HG03025 (cell line): ENCODE measurements around the gene STK33.

ENCODE experiments used
- ATAC-seq: cut with Tn5 transposase; IDR thresholded peaks from one replicate; pipeline ENCODE4 v1.9.1; 2021; ENCODE audit warnings: mild to moderate bottlenecking, moderate library complexity; ENCODE audit not compliant: unreplicated experiment, low FRiP score

STK33 gene

DNA sequence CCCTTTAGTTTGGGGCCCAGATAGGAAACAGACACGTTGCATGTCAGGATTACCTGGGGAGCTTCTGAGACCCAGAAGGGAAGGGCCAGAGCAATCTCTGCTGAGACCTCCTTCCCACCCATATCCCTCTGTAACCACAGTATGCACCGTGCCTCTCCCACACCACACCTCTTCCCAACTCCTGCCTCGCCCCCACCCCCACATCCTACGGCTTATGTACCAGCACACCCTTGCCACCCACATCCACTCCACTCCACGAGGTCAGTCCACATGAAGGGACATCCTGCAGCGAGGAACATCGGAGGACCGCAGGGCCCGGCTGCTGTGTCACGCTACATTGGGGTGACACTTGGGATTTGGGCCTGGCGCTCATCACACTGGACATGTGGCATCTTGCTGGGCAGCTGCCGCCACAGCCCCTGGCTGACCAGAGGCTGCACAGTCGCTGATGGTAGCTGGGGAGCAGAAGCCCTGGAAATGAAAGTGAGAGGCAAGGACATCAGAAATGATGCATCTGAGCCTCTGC, 212.1 kb downstream of the STK33 start:
- ATAC-seq: no peak

DNA sequence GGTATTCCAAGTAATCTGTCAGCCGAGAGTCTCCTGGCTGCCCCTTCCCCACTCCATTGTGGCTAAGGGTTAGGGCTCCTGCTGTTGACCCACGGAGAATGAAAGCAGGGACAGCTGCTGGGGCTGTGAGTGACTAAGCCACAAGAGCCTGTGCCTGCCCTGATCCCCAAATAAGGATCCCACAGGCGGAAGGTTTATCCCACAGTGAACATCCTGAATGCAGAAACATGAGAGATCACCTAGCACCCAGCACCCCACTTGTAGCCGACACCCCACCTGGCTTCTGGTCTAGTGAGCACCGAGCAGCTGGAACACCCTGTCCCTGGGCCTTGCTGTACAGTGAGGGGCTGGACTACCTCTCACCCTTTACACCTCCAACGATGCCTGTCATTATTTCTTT, 212.7 kb downstream of the STK33 start:
- no peak for ATAC-seq

- ATAC-seq: no peak
Observed at GRCh38 chr11:8375932-8376331, 218.1 kb downstream of the STK33 start.

- no peak for ATAC-seq
Observed at GRCh38 chr11:8375460-8375859, 218.6 kb downstream of the STK33 start.

- no peak for ATAC-seq
Observed at GRCh38 chr11:8374716-8375115, 219.3 kb downstream of the STK33 start.

DNA sequence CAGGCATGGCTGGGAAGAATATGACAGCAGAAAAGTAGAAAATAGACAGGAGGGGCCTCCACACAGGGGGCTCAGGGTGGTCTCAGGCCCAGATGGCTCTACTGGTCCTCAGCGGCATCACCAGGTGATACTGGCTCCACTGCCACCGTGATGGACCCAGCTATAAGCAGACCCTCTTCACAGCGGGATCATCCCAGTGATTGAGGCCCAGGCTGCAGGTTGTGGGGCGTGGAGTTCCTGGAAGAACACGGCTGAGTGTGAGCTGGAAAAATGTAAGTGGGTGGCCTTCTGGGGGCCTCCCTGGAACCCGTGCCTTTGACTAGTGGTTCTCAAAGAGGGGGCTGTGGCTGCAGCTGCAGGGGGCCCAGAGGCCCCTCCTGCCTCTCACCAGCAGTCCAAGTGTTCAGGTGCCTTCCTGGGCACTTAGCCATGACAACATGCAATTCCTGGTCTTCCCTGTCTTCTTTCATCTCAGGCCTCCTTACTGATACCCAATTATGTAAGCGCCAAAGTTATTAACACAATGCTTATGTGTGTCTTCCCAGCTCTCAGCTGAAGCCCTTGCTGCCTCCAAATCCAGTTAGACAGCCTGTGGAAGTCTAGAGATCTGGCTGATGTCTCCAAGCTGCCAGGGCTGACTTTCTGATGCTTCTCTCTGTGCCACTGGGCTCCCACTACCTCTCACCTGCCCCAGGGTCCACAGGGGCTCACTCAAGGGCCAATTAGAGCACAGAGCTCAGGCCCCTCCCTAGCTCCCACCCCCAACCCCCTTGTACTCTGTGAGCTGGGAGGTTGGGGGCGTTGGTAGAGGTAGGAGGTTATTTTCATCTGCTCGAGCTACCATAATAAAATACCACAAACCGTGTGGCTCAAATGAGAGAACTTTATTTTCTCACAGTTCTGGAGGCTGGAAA, 220.3 kb downstream of the STK33 start:
- ATAC-seq: no peak

DNA sequence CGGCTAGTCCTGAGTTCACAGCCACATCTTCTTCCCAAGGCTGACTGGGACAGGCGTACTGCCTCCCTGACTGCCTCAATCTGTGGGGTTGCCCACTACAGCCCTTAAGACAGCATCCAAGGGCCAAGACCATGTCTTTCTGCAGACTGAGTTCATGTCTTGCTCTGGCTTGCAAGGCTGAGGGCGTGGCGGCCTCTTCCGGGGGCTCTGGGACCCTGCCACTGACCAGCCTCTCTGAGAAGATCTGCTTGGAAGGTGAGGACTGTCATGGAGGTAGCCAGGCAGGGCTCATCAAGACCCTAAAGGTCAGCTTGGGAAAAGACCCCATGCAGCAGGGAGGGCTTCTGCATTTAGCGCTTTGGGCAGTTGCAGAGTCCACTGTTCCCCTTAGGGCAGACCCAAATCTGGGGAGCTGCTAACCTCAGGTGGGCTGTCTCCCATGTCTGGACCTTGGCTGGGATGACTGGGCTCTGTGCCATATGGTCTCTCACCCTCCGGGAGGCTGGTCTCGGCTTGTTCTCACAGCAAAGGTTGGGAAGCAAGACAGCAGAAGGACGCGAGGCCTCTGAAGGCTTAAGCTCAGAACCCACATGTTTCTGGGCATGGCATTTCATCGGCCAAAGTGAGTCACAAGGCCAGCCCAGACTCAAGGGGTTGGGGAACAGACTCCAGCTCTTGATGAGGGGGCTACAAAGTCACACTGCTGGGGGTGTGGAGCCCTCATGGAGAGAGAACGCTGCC, 221.2 kb downstream of the STK33 start:
- ATAC-seq: no peak

DNA sequence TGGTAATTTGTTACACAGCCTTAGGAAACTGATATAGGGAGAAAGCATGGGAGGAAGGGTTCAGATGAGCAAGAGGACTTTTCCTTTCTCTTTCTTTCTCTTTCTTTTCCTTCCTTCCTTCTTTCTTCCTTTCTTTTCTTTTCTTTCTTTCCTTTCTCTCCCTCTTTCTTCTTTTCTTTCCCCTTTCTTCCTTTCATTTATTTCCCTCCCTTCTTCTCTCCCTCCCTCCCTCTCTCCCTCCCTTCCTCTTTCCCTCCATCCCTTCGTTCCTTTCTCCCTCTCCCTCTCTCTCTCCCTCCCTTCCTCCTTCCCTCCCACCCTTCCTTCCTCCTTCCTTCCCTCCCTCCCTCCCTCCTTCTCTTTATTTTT, 222.5 kb downstream of the STK33 start:
- no peak for ATAC-seq

DNA sequence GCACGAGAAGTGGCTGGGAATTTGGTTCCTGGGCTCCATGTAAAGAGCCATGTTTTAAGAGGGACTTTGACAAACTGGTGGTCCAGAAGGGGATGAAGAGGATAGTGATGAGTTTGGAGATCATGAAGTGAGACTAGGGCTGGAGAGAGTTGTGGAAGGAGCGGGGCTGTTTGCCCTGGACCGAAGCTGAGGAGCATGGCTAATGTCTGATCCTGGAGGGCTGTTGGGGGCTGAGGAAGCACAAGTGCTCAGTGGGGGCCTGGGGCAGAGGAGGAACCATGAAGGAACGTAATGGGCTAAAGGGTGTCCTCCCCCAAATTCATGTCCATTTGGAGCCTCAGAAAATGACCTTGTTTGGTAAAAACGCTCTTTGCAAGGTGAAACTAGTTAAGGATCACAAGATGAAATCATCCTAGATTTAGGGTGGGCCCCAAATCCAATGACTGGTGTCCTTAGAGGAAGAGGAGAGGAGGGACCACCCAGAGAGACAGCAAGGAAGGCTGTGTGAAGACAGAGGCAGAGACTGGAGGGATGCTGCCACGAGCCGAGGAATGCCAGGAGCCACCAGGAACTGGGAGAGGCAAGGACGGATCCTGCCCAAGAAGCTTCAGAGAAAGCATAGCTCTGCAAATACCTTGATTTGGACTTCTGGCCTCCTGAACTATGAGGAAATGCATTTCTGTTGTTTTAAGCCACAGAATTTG, 223.1 kb downstream of the STK33 start:
- ATAC-seq: no peak

DNA sequence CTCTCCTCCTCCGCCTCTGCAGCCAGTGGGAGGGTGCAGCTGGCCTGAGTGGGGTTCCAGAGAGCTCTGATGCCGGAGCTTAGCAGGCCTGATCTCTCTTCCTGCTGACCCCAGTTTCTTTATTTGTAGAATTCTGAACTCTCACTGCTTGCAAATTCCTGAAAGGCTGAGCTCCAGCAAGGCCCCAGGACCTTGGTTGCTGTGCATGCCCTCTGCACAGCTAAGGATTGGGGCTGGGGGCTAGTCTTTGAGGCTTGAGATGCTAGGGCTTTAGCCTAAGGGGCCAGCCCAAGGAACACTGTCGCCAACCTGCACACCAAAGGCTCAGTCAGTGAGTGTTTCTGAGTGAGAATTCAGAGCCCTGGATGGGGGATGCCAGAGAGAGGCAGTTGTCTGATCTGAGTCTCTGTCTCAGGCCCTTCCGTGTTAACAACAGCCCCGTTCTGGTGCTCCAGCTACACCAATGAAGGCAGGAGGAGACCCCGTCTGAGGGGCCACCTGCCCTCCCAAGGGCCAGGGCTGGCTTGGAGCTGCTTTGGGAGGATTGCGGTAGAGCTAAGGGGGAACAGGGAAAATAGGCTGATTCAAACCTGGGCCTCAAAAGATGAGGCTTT, 224.3 kb downstream of the STK33 start:
- no peak for ATAC-seq

- ATAC-seq: no peak
Observed at GRCh38 chr11:8368772-8369171, 225.3 kb downstream of the STK33 start.

GRCh38 chr11:8368194-8368593, 225.8 kb downstream of the STK33 start:
- ATAC-seq: no peak

DNA sequence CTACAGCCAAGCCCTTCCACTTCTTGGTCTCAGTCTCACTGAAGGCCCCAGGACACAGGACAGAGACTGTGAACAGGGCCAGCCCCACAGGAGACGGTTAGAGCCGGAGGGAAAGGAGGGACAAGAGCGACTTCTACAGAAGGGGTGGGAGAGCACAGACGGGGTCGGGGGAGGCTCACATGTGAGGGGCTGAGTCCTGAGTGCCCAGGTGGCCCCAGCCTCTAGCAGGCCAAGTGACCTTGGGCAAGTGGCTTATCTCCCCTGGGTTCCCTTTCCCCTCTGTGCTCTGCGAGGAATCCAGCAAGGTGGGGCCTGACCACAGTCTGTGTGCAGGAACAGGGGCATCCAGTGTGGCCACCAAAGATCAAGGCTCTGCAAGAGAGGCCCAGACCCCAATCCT, 227.7 kb downstream of the STK33 start:
- ATAC-seq: no peak

DNA sequence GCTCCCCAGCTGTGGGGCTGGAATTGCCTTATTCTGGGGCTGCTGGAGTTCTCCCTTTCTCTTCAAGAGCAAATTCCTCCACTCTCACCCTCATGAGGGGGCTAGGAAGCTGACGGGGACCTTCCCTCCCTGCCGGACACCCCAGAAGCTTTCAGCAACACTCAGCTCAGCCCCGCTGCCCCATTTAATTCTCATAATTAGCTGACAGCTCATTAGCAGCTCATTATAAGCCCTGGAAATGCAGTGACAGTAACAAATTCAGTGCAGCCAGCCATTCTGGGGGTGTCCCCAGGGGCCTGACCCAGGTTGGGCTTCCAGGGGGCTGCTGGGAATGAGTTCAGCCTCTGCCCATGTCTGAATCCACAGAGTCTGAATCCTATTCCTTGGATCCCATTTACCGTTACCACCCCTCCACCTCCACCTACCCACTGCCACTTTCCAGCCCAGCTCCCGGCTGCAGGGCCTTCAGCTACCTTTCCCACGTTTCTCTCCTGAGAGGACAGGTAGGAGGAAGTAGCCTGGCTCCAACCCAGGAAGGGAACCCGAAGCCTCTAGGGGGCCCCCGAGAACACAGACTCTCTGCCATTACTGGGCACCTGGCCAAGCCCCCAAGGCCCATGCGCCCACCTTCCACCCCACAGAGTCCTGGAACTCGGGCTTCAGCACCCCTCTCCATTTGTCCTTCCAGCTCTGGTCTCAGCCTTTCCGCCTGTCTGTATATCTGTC, 228.6 kb downstream of the STK33 start:
- no peak for ATAC-seq

DNA sequence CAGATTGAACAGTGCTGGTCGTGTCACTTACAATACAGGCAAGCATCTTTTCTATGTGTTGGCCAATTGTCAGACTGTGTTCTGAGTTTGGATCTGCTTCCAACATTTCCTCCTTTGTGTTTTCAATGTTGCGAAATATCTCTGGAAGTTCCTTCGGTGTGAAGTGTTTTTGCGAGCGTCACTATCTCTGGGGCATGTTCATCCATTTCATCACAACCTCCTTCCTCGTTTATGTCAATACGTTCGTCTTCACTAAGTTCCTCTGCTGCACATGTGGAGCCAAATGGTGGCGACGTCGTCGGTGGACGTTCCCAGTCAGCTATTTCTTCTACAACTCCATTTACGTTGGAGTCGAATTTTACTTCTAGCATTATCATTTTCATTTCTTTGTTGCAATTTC, 230.1 kb downstream of the STK33 start:
- no peak for ATAC-seq

- no peak for ATAC-seq
Observed at GRCh38 chr11:8362899-8363298, 231.1 kb downstream of the STK33 start.

GRCh38 chr11:8362491-8362890, 231.5 kb downstream of the STK33 start:
- ATAC-seq: no peak

DNA sequence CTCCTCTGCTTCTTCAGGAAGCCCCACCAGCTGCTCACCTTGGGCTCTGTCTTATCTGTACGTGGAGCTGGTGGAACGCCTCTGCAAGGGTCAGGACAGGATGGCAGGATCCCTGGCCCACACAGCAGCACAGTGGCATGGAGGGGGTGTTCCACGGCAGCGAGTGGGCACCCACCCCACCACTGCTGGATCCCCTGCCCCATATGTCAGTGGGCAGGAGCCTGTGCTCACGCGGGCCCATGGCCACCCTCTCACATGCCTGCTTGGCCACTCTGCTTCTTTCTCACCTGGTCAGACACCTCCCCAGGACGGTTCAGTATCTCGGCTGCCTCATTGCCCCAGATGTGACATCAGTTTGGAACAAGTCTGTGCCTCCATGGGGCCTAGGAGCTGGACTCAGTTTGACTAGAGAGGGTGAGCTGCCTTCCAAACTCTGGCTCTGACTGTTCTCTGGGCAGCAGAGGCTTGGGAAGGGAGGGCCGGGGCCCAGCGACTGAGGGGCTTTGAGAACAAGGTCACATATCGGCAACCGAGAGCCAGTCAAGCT, 232.3 kb downstream of the STK33 start:
- ATAC-seq: no peak

DNA sequence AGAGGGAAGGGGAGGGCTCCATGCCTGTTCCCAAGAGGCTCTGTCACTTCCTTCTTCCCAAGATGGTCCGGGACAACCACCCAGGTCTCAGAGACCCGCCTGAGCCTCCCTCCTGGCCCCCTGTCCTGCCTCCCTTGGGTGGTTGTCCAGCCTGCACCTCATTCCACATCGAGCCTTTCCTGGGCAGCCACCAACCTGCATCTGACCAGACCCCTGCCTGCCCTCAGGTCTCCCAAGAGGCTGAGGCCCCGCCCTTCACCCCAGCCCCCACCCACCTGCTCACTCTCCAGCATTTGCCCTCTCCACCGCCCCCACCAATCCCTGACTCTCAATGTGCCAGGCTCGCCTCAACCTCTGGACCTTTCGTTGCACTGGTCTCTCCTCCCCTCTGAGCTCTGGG, 232.8 kb downstream of the STK33 start:
- no peak for ATAC-seq
